Panc1 (cell line): ENCODE results near the gene KLHL35. TPM values are rescaled to one million over a fixed set of nuclear protein-coding genes. Genes with fewer than 3 reads are reported as not detected.

Experiments
- ATAC-seq: fragments of 200-7000 bp; cut with Tn5 transposase; 2 replicates; pipeline ENCODE4 v1.9.1; 2020; ENCODE audit warnings: mild to moderate bottlenecking, moderate library complexity
- BruUV-seq: library from RNA; stranded (reverse); fragments of 400-500 nt; replicated peaks from 2 replicates; lab custom pipeline; 2021; lab: Mats Ljungman, UMichigan
- CTCF ChIA-PET: fragments of 300-600 bp; sonication (Branson Sonifier 250); formaldehyde crosslinking; loops from one replicate; lab custom pipeline; 2022; ENCODE audit warnings: antibody characterized with exemption; lab: Charles Lee
- POLR2A ChIA-PET: fragments of 300-600 bp; sonication (Branson Sonifier 250); formaldehyde crosslinking; loops from one replicate; lab custom pipeline; 2022; ENCODE audit warnings: antibody characterized with exemption; lab: Charles Lee
- DNase-seq: peaks from one replicate; pipeline ENCODE4 v3.0.0-alpha.2; 2010; ENCODE audit warnings: low read depth, low spot score
- H3K27ac ChIP-seq: 2 replicates; pipeline ENCODE4 v1.5.1; 2011; ENCODE audit warnings: mild to moderate bottlenecking, low read length, inconsistent platforms
- H3K27me3 ChIP-seq: fragments of 200-500 bp; sonication (Bioruptor generic); 2 replicates; pipeline ENCODE4 v1.6.0; 2014; ENCODE audit warnings: low read length, inconsistent platforms; ENCODE audit not compliant: control insufficient read depth, insufficient read depth
- H3K36me3 ChIP-seq: fragments of 200-500 bp; sonication (Bioruptor generic); 2 replicates; pipeline ENCODE4 v1.5.1; 2014; ENCODE audit warnings: inconsistent platforms, mild to moderate bottlenecking, low read length, moderate library complexity; ENCODE audit not compliant: control insufficient read depth, insufficient read depth
- H3K4me1 ChIP-seq: 2 replicates; pipeline ENCODE4 v1.5.1; 2011; ENCODE audit warnings: inconsistent platforms, mild to moderate bottlenecking, low read length, moderate library complexity; ENCODE audit not compliant: control insufficient read depth, insufficient read depth
- H3K4me3 ChIP-seq, 2 experiments: 2 replicates each; pipeline ENCODE4 v1.5.1; 2011 to 2012; ENCODE audit warnings: low read depth in 2 of 2, low read length in 2 of 2, mild to moderate bottlenecking in 2 of 2, inconsistent platforms in 1 of 2, moderate library complexity in 1 of 2
- H3K9me3 ChIP-seq: fragments of 200-500 bp; sonication (Bioruptor generic); 2 replicates; pipeline ENCODE4 v1.5.1; 2014; ENCODE audit warnings: low read depth, mild to moderate bottlenecking, inconsistent platforms, low read length, moderate library complexity; ENCODE audit not compliant: control insufficient read depth, insufficient read depth
- POLR2AphosphoS5 ChIP-seq: IDR thresholded peaks from 2 replicates; pipeline ENCODE4 v1.6.1; 2012; ENCODE audit warnings: mild to moderate bottlenecking, low read depth, low read length, moderate library complexity
- REST ChIP-seq, 2 experiments: IDR thresholded peaks; 2 replicates each; pipeline ENCODE4 v1.6.1; 2011 to 2012; ENCODE audit warnings: low read depth in 2 of 2, control low read depth in 1 of 2, low read length in 1 of 2, mild to moderate bottlenecking in 1 of 2, moderate library complexity in 1 of 2; ENCODE audit not compliant: insufficient read depth in 1 of 2
- SIN3A ChIP-seq: IDR thresholded peaks from 2 replicates; pipeline ENCODE4 v1.6.1; 2012; ENCODE audit warnings: low read depth, mild to moderate bottlenecking, low read length, moderate library complexity, borderline replicate concordance; ENCODE audit not compliant: insufficient read depth
- TCF7L2 ChIP-seq: IDR thresholded peaks from 2 replicates; pipeline ENCODE4 v1.6.1; 2011; ENCODE audit warnings: mild to moderate bottlenecking, low read depth, low read length, inconsistent platforms
- in situ Hi-C: cut with HindIII; loops from 2 replicates; pipeline ENCODE4 v1.10.0; 2016; ENCODE audit warnings: low sequenced_read_pairs, low pct_unique_long_range_greater_than_20kb
- intact Hi-C: fragments of 100-400 bp; cut with micrococcal nuclease; formaldehyde crosslinking; loops from one replicate; pipeline ENCODE4 v1.10.0; 2022; ENCODE audit not compliant: unreplicated experiment
- total RNA-seq: library from RNA; stranded (reverse); gene quantifications from one replicate; pipeline ENCODE4 v1.2.1, GENCODE V29; 2021; ENCODE audit not compliant: unreplicated experiment
- TF ChIP-seq, protein P1 (sequence below): fragments of 450-650 bp; IDR thresholded peaks from 2 replicates; pipeline ENCODE4 v1.5.1; 2017; ENCODE audit warnings: mild to moderate bottlenecking

Gene KLHL35
- total RNA-seq, 1 experiment from 2014 or later = 10.9 TPM

DNA sequence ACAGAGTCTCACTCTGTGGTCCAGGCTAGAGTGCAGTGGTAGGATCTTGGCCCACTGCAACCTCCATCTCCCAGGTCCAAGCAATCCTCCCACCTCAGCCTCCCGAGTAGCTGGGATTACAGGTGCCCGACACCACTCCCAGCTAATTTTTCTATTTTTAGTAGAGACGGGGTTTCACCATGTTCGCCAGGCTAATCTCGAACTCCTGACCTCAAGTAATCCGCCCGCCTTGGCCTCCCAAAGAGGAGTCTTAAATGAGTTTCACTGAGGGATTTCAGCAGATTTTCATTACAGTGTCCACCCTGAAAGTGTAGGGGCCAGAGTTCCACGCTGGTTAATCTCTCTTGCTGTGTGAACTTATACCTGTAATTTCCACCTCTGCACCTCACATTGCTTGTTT lies 34.1 kb downstream of the KLHL35 start:
- intact Hi-C loops = no loop called here
- H3K27me3 ChIP-seq = no peaks in the 10 kb centered on the region

DNA sequence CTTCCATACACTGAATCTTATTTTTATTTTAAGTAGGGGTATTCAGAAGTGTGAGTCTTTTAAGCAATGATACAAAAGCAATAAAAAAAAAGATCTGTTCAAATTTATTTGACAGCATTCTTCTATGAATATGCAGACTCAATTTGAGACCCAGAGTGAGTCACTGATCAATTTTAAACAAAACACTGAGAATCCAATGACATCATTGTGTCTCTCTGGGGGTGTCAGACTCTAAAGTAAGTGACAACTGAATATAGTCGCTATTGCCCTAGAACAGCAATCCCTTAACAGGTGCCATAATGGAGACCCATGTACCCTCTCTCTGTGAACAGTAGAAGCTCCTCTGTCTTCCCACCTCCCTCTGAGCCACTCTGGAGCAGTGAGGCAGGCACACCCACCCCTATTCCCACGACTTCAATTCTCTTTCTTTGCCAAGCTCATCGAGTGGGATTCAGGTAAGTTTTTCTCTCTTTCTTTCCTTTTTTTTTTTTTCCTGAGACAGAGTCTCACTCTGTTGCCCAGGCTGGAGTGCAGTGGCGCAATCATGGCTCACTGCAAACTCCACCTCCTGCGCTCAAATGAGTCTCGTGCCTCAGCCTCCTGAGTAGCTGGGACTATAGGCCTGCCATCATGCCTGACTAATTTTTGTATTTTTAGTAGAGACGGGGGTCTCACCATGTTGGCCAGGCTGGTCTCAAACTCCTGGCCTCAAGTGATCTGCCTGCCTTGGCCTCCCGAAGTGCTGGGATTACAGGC lies 38.7 kb downstream of the KLHL35 start:
- no peaks in the 10 kb centered on the region for H3K36me3 ChIP-seq
- ATAC-seq (no peak), DNase-seq (no peak)
- BruUV-seq = no TSS peak
- POLR2A ChIA-PET = interaction anchor here (0.6 kb wide), 1 partner anchor 113 kb away, joined by 8 read pairs; no protein-coding TSS in a partner anchor
- CTCF ChIA-PET = interaction anchor here (0.7 kb wide), 1 partner anchor 51 kb away, joined by 3 read pairs; no protein-coding TSS in a partner anchor
- intact Hi-C loops (no loop called here), in situ Hi-C loops (no loop called here)
- H3K27me3 ChIP-seq = no peaks in the 10 kb centered on the region
- H3K4me1 ChIP-seq = no peaks in the 10 kb centered on the region
- H3K4me3 ChIP-seq = no peak overlapping the region
- no peak overlapping the region for H3K27ac ChIP-seq
- TF ChIP-seq POLR2AphosphoS5 (no peak), SIN3A (no peak), TCF7L2 (no peak), REST (IDR thresholded peaks at IDR 0.05; ENCODE audit: insufficient read depth in 1 of 2, low read depth in 2 of 2, low read length in 1 of 2) (no peak)
- TF ChIP-seq, protein P1, sequence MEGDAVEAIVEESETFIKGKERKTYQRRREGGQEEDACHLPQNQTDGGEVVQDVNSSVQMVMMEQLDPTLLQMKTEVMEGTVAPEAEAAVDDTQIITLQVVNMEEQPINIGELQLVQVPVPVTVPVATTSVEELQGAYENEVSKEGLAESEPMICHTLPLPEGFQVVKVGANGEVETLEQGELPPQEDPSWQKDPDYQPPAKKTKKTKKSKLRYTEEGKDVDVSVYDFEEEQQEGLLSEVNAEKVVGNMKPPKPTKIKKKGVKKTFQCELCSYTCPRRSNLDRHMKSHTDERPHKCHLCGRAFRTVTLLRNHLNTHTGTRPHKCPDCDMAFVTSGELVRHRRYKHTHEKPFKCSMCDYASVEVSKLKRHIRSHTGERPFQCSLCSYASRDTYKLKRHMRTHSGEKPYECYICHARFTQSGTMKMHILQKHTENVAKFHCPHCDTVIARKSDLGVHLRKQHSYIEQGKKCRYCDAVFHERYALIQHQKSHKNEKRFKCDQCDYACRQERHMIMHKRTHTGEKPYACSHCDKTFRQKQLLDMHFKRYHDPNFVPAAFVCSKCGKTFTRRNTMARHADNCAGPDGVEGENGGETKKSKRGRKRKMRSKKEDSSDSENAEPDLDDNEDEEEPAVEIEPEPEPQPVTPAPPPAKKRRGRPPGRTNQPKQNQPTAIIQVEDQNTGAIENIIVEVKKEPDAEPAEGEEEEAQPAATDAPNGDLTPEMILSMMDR = no peak
- H3K9me3 ChIP-seq = no peaks in the 10 kb centered on the region

More for the DNA sequence above, 34.1 kb downstream of the KLHL35 start:
- TF ChIP-seq, protein P1 = no peak
- no peak for TF ChIP-seq REST (IDR thresholded peaks at IDR 0.05; ENCODE audit: insufficient read depth in 1 of 2, low read depth in 2 of 2, low read length in 1 of 2)
- no peak for DNase-seq
- Histone ChIP-seq H3K27ac (no peak overlapping the region), H3K4me3 (peak overlapping the region; percentile 78 to 85), H3K36me3 (peaks cover 40% of the 10 kb centered on the region), H3K9me3 (no peaks in the 10 kb centered on the region), H3K4me1 (peaks cover 25% of the 10 kb centered on the region)
- ATAC-seq = 0 out of 2 replicates have a peak, but pooled peaks have one; percentile 1
- BruUV-seq = no TSS peak
- in situ Hi-C loops = no loop called here
- POLR2A ChIA-PET = no interaction called here
- CTCF ChIA-PET = no interaction called here
